Activated naive CD8-positive, alpha-beta T cell treated with anti-CD3 and anti-CD28 coated beads for 36 hours (primary cell): ENCODE data around the gene TMEM109. TPM values are rescaled to one million over a fixed set of nuclear protein-coding genes. Genes with fewer than 3 reads are reported as not detected.

Source experiments
- DNase-seq: peaks from one replicate; pipeline ENCODE4 v3.0.0; 2021
- H3K27ac Mint-ChIP-seq: one replicate; pipeline ENCODE4 v1.8.0; 2022; ENCODE audit warnings: mild to moderate bottlenecking, moderate library complexity, mixed read lengths
- H3K27me3 Mint-ChIP-seq: one replicate; pipeline ENCODE4 v1.8.0; 2022; ENCODE audit warnings: mild to moderate bottlenecking, mixed read lengths
- H3K36me3 Mint-ChIP-seq: one replicate; pipeline ENCODE4 v1.8.0; 2021; ENCODE audit warnings: mild to moderate bottlenecking, mixed read lengths
- H3K4me1 Mint-ChIP-seq: one replicate; pipeline ENCODE4 v1.8.0; 2021; ENCODE audit warnings: mixed read lengths
- H3K4me3 Mint-ChIP-seq: one replicate; pipeline ENCODE4 v1.8.0; 2022; ENCODE audit warnings: mild to moderate bottlenecking, moderate library complexity, mixed read lengths
- H3K9me3 Mint-ChIP-seq: one replicate; pipeline ENCODE4 v1.8.0; 2022; ENCODE audit warnings: mixed read lengths
- total RNA-seq, 2 experiments: library from RNA; stranded (reverse); gene quantifications; one replicate each; pipeline ENCODE4 v1.2.3, GENCODE V29; 2021

TMEM109 gene
- total RNA-seq, 2 experiments from 2014 or later = 109 to 113 TPM

GRCh38 chr11:60914633-60915247, 782 bp downstream of the TMEM109 start:
- peak; percentile 62 for DNase-seq
- Mint-ChIP-seq H3K27ac (peak overlapping the region; percentile 93), H3K9me3 (no peaks in the 10 kb centered on the region), H3K36me3 (peaks cover 14% of the 10 kb centered on the region), H3K4me1 (peaks cover 66% of the 10 kb centered on the region), H3K27me3 (no peaks in the 10 kb centered on the region), H3K4me3 (peak overlapping the region; percentile 91)

- peak overlapping the region; percentile 93 for H3K27ac Mint-ChIP-seq
These were observed 1.4 kb downstream of the TMEM109 start for GRCh38 chr11:60915248-60915914.

GRCh38 chr11:60916669-60917206, 2.8 kb downstream of the TMEM109 start:
- H3K4me1 Mint-ChIP-seq = peaks cover 48% of the 10 kb centered on the region
- no peaks in the 10 kb centered on the region for H3K9me3 Mint-ChIP-seq
- no peak overlapping the region for H3K27ac Mint-ChIP-seq
- H3K4me3 Mint-ChIP-seq = no peak overlapping the region
- H3K27me3 Mint-ChIP-seq = no peaks in the 10 kb centered on the region
- no peak for DNase-seq
- H3K36me3 Mint-ChIP-seq = peaks cover 34% of the 10 kb centered on the region

More at GRCh38 chr11:60915248-60915914, 1.4 kb downstream of the TMEM109 start:
- H3K4me1 Mint-ChIP-seq = peaks cover 61% of the 10 kb centered on the region
- peaks cover 21% of the 10 kb centered on the region for H3K36me3 Mint-ChIP-seq
- peak overlapping the region; percentile 91 for H3K4me3 Mint-ChIP-seq
- H3K27me3 Mint-ChIP-seq = no peaks in the 10 kb centered on the region
- H3K9me3 Mint-ChIP-seq = no peaks in the 10 kb centered on the region
- DNase-seq = peak; percentile 78

DNA sequence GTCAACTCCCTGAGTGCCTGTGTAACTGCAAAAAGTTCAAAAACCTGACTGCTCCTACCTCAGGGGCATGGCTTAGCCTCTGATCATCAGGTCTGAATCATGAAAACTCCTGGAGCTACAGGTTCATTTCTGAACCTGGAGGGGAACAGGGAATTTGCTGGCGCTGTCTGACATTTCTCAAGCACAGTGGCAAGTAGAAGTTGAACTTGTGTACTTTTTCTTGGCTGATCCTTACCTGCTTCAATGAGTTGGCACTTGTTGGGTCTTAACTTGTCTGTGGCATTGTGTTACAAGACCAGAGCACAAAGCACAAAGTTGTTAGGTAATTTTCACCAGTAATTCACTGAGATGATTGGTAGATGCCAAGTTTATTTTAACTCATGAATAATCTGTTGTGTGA, 3.3 kb downstream of the TMEM109 start:
- no peak overlapping the region for H3K27ac Mint-ChIP-seq
- peaks cover 43% of the 10 kb centered on the region for H3K4me1 Mint-ChIP-seq
- H3K36me3 Mint-ChIP-seq = peaks cover 36% of the 10 kb centered on the region
- DNase-seq = no peak
- no peaks in the 10 kb centered on the region for H3K9me3 Mint-ChIP-seq
- H3K4me3 Mint-ChIP-seq = no peak overlapping the region
- no peaks in the 10 kb centered on the region for H3K27me3 Mint-ChIP-seq

- Mint-ChIP-seq H3K27ac (no peak overlapping the region), H3K27me3 (peaks cover 2% of the 10 kb centered on the region), H3K4me1 (peaks cover 33% of the 10 kb centered on the region), H3K9me3 (no peaks in the 10 kb centered on the region), H3K36me3 (peaks cover 42% of the 10 kb centered on the region), H3K4me3 (no peak overlapping the region)
- no peak for DNase-seq
These were observed 4.4 kb downstream of the TMEM109 start for GRCh38 chr11:60918251-60918938.

DNA sequence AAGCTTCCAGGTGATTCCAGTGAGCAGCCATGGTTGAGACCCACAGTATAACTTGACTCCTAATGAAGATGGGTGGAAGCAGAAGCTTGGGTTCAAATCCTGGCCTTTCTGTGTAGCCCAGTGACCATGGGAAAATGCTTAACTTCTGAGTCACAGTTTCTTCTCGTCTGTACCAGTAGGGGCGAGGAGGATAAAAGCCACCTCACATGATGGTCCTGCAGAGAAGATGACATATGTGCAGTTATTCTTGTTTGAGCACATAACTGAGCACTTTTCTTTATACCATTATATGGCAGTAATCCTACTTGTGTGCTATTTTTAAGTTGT, 4.9 kb downstream of the TMEM109 start:
- peaks cover 3% of the 10 kb centered on the region for H3K27me3 Mint-ChIP-seq
- no peaks in the 10 kb centered on the region for H3K9me3 Mint-ChIP-seq
- peaks cover 43% of the 10 kb centered on the region for H3K36me3 Mint-ChIP-seq
- H3K4me1 Mint-ChIP-seq = peaks cover 31% of the 10 kb centered on the region
- H3K4me3 Mint-ChIP-seq = no peak overlapping the region
- no peak for DNase-seq
- no peak overlapping the region for H3K27ac Mint-ChIP-seq

- DNase-seq = no peak
- peak overlapping the region; percentile 52 for H3K27ac Mint-ChIP-seq
- H3K36me3 Mint-ChIP-seq = peaks cover 43% of the 10 kb centered on the region
- peaks cover 3% of the 10 kb centered on the region for H3K27me3 Mint-ChIP-seq
- no peaks in the 10 kb centered on the region for H3K9me3 Mint-ChIP-seq
- H3K4me3 Mint-ChIP-seq = no peak overlapping the region
- H3K4me1 Mint-ChIP-seq = peaks cover 34% of the 10 kb centered on the region
These were observed 5.4 kb downstream of the TMEM109 start for GRCh38 chr11:60919320-60919719.

- peaks cover 34% of the 10 kb centered on the region for H3K4me1 Mint-ChIP-seq
- H3K4me3 Mint-ChIP-seq = no peak overlapping the region
- no peak overlapping the region for H3K27ac Mint-ChIP-seq
- no peaks in the 10 kb centered on the region for H3K9me3 Mint-ChIP-seq
- H3K27me3 Mint-ChIP-seq = peaks cover 6% of the 10 kb centered on the region
- H3K36me3 Mint-ChIP-seq = peaks cover 43% of the 10 kb centered on the region
- DNase-seq = no peak
These were observed 6.0 kb downstream of the TMEM109 start for GRCh38 chr11:60919956-60920355.

DNA sequence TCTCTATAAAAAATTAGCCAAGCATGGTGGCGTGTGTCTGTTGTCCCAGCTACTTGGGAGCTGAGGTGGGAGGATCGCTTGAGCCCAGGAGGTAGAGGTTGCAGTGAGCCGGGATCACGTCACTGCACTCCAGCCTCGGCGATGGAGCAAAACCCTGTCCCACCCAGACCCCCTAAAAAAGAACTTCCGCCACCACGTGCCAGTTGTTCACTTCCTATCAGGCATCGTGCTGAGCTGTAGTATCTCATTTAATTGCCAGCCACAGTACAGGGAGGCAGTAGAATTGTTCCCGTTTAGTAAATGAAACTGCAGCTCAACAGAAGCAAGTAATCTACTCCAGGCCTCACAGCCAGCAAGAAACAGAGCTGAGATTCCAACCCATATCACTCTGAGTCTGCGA, 7.3 kb downstream of the TMEM109 start:
- peaks cover 39% of the 10 kb centered on the region for H3K36me3 Mint-ChIP-seq
- H3K27me3 Mint-ChIP-seq = peaks cover 18% of the 10 kb centered on the region
- no peak overlapping the region for H3K27ac Mint-ChIP-seq
- H3K4me3 Mint-ChIP-seq = no peak overlapping the region
- no peaks in the 10 kb centered on the region for H3K9me3 Mint-ChIP-seq
- H3K4me1 Mint-ChIP-seq = peaks cover 37% of the 10 kb centered on the region
- no peak for DNase-seq

DNA sequence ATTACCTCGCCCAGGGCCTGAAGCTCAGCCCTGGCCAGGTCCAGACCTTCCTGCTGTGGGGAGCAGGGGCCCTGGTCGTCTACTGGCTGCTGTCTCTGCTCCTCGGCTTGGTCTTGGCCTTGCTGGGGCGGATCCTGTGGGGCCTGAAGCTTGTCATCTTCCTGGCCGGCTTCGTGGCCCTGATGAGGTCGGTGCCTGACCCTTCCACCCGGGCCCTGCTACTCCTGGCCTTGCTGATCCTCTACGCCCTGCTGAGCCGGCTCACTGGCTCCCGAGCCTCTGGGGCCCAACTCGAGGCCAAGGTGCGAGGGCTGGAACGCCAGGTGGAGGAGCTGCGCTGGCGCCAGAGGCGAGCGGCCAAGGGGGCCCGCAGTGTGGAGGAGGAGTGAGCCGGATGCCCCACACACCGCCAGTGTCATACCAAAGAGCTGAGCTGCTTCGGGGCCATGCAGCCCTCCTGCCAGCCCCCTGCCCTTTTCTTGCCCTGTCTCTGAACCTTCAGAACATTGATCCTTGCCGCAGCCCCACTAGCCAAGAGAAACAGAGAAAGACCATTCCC, 7.9 kb downstream of the TMEM109 start:
- Mint-ChIP-seq H3K27me3 (peaks cover 18% of the 10 kb centered on the region), H3K9me3 (no peaks in the 10 kb centered on the region), H3K27ac (no peak overlapping the region), H3K4me1 (peaks cover 33% of the 10 kb centered on the region), H3K4me3 (no peak overlapping the region), H3K36me3 (peaks cover 39% of the 10 kb centered on the region)
- no peak for DNase-seq

- H3K27me3 Mint-ChIP-seq = peaks cover 18% of the 10 kb centered on the region
- H3K4me1 Mint-ChIP-seq = peaks cover 31% of the 10 kb centered on the region
- no peak overlapping the region for H3K4me3 Mint-ChIP-seq
- peaks cover 33% of the 10 kb centered on the region for H3K36me3 Mint-ChIP-seq
- DNase-seq = no peak
- no peaks in the 10 kb centered on the region for H3K9me3 Mint-ChIP-seq
- H3K27ac Mint-ChIP-seq = no peak overlapping the region
These were observed 8.9 kb downstream of the TMEM109 start for GRCh38 chr11:60922906-60923305.

DNA sequence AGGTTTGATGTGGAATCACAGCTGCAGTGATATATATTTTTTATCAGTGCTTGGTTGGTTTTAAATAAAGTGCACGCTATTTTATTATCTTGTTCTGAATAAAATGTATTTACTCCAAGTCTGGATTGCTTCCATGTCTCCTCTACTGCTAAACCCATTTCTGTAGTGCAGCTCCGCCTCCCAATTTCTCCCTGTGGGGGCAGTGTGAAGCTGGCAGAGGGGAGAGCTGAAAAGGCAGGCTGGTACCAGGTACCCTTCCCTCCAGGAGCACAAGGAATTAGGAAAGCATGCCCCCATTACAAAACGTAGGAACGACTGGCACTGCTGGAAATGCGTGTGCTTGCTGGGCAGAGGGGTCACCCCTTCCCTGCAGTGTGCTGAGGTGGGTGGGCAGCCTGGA, 9.4 kb downstream of the TMEM109 start:
- Mint-ChIP-seq H3K27ac (no peak overlapping the region), H3K27me3 (peaks cover 18% of the 10 kb centered on the region), H3K4me3 (no peak overlapping the region), H3K36me3 (peaks cover 33% of the 10 kb centered on the region), H3K9me3 (no peaks in the 10 kb centered on the region), H3K4me1 (peaks cover 29% of the 10 kb centered on the region)
- no peak for DNase-seq

DNA sequence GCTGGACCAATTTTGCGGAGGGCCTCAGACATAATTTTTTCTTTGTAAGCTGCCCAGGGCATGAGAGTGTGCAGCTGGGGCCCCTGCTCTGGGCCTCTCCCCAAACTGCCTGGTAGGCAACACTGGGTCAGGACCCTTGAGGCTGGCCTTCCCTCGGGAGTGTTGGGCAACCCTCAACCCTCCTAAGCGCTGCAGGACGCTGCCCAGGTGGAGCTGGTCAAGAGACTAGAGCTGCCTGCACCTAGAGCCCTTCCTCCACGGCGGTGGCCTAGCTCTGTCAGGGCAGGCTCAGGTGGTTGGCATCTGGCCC, 9.8 kb downstream of the TMEM109 start:
- Mint-ChIP-seq H3K27ac (no peak overlapping the region), H3K4me1 (peaks cover 25% of the 10 kb centered on the region), H3K27me3 (peaks cover 18% of the 10 kb centered on the region), H3K36me3 (peaks cover 33% of the 10 kb centered on the region), H3K4me3 (no peak overlapping the region), H3K9me3 (no peaks in the 10 kb centered on the region)
- DNase-seq = no peak

DNA sequence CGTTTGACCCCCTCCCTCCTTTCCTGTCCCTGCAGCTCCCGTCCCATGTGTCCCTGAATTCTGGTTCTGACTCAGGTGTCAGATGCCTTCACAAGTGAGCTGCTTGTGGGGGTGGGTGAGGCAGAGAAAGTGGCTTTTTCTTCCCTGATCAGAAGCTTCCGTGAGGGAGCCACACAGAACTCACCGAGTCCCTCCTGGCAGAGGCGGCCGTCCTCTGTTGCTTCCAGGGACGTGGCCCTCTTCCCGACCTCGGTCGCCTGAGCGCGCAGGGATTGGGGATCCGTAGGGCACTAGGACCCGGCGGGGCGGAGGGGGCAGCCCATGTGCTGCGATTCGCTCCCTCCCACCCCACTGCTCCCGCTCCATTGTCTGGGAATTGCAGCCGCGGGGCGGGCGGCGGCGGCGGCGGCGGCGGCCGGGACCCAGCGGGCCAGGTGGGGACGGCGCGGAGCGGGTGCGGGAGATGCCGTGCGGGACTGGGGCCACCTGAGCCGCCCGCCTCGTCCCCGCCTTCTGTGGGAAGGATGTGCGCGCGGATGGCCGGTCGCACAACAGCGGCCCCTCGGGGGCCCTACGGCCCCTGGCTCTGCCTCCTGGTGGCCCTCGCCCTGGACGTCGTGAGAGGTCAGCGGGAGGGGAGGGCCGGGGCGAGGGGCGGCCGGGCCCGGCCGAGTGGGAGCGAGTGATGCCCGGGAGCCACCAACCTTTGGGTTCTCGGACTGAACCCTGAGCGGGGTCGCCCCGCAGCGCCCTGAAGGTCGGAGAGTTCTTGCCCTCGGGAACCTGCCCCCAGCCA, 10.3 kb downstream of the TMEM109 start, which contains the start of gene TMEM132A:
Gene TMEM132A, plus strand, starts transcription at position 351 of the 796 bp plus-strand sequence. Its CDS starts 174 bp downstream, at position 525.
- Mint-ChIP-seq H3K4me3 (peak within 1 kb of the TSS; percentile 55), H3K9me3 (no peaks in the 10 kb centered on the region), H3K27ac (no peak within 1 kb of the TSS), H3K36me3 (peaks cover 33% of the 10 kb centered on the region), H3K27me3 (peaks cover 18% of the 10 kb centered on the region), H3K4me1 (peaks cover 19% of the 10 kb centered on the region)
- DNase-seq = no peak
